GM19468 (cell line): Measurements from ENCODE around the gene CDC42SE1.
"Not testable (repeated sequence)": the region's sequence is repeated elsewhere in the genome, so short reads cannot be mapped to it uniquely, and the experiment has no call there.

ENCODE experiments used
- ATAC-seq: cut with Tn5 transposase; IDR thresholded peaks from one replicate; pipeline ENCODE4 v1.9.1; 2021; ENCODE audit warnings: mild to moderate bottlenecking, moderate library complexity, moderate number of reproducible peaks; ENCODE audit not compliant: unreplicated experiment; ENCODE audit errors: extremely low read depth

CDC42SE1 gene, protein sequence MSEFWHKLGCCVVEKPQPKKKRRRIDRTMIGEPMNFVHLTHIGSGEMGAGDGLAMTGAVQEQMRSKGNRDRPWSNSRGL

DNA sequence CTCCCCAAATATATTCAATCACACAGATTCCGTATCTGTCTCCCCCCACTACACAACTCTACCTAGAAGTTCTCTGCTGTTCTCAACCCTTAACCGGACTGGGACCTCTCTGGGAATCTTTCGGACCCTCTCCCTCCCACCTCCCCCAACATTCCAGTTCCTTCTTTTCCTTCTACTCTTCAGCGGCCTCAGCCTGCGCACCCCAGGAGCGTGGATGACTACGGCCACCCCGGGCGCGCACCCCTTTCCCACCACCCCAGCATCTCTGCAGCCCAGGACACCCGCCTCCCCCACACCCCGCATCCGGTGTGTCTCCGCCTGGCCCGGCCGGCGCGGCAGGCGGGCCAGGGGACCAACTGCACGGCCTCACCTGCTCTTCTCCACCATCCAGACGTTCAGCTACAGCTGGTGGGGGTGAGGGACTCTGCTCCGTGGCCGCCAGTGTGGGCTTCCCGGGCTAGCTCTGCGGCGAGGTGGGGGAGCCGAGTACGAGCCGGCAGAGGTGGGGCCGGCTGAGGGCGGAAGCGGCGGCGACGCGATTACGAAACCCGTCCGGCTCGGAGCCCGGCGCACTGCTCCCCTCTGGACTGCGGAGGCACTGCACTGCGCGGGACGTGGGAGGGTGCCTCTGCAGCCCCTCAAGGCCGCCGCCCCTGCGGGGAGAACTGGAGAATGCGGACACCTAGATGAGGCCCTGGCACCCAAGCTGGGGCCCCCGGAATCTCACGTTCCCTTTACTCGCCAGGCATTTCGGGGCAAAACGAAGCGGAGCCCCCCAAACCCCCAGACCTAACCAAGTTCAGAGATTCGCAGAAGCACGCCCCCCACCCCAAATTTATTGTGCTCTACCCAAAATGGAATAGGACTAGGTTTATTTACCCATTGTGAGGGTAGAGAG is at the start of gene CDC42SE1:
CDC42SE1 (minus strand) TSS at position 514 of the 898 bp plus-strand sequence. CDS start 3,892 bp downstream, outside the sequence.
- peak; percentile 63 for ATAC-seq

DNA sequence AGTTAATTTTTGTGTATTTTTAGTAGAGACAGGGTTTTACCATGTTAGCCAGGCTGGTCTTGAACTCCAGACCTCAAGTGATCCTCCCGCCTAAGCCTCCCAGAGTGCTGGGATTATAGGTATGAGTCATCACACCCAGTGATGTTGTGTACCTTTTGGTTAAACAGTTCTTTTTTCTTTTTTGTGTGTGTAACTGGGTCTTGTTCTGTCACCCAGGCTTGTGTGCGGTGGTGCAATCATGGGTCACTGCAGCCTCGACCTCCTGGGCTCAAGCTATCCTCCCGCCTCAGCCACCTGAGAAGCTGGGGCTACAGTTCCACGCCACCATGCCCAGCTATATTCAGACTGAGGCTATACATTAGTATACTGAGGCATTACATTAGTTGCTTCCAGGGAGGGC is 48.9 kb upstream of the CDC42SE1 start:
- no peak for ATAC-seq

DNA sequence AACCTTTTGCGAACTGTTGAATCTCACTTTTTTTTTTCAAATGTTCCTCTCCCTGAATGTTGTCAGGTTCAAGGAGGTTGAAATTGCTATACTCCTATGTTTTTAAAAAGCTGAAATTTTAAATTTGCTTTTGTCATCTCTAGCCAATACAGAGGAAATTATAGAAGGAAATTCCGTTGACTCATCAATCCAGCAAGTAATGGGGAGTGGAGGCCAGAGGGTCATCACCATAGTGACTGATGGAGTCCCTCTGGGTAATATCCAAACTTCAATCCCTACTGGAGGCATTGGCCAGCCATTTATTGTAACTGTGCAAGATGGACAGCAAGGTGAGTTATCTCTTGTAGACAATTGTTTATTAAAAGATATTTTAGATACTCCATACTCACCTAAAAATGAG is 47.5 kb upstream of the CDC42SE1 start:
- ATAC-seq = no peak

DNA sequence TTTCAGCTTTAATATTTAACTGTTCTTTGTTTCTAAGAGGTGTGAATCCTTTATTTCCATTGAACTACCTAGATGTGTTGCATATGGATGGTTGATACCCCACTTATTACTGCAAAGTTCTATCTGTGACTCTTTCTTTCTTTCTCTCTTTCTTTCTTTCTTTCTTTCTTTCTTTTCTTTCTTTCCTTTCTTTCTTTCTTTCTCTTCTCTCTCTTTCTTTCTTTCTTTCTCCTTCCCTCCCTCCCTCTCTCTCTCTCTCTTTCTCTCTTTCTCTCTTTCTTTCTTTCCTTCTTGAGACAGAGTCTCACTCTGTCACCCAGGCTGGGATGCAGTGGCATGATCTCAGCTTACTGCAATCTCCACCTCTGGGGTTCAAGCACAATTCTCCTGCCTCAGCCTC is 45.2 kb upstream of the CDC42SE1 start:
- ATAC-seq = no peak

DNA sequence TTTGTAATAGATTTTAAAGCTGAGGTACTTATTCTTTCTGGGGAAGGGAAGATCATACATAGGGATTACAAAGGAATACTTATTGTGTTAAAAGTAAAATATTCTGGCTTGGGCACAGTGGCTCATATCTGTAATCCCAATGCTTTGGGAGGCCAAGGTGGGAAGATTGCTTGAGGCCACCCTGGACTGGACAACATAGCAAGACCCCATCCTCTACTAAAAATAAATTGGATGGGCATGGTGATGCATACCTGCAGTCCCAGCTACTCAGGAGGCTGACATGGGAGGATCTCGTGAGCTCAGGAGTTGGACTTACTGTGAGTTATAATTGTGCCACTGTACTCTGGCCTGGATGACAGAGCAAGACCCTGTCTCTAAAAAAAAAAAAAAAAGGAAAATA is 38.7 kb upstream of the CDC42SE1 start:
- ATAC-seq = no peak

DNA sequence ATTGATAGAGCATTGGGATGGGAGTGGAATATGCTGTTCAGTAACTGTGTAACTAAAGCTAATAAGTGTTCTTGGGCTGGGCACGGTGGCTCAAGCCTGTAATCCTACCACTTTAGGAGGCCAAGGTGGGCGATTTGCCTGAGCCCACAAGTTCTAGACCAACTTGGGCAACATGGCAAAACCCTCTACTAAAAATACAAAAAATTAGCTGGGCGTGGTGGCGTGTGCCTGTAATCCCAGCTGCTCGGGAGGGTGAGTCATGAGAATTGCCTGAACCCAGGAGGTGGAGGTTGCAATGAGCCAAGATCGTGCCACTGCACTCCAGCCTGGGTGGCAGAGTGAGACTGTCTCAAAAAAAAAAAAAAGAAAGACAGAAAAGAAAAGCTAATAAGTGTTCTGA is 38.0 kb upstream of the CDC42SE1 start:
- not testable (repeated sequence) for ATAC-seq

DNA sequence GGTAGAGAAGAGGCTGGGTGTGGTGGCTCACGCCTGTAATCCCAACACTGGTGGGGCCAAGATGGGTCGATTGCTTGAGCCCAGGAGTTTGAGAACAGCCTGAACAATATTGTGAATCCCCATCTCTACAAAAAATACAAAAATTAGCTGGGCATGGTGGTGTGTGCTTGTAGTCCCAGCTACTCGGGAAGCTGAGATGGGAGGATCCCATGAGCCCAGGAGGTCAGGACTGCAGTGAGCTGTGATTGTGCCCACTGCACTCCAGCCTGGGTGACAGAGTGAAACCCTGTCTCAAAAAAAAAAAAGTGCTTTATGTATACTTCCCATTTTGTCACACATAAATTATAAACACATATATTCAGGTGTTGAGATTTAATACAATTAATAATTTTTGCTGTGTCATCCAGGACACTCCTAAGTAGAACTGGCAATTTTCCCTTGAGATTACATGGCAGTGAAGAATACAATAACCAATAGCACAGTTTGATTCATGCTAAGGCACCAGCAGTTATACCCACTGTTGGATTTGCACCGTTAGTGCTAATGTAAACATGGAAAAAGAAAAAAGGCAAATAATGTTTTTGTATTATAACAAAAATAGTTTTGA is 26.6 kb upstream of the CDC42SE1 start:
- no peak for ATAC-seq

DNA sequence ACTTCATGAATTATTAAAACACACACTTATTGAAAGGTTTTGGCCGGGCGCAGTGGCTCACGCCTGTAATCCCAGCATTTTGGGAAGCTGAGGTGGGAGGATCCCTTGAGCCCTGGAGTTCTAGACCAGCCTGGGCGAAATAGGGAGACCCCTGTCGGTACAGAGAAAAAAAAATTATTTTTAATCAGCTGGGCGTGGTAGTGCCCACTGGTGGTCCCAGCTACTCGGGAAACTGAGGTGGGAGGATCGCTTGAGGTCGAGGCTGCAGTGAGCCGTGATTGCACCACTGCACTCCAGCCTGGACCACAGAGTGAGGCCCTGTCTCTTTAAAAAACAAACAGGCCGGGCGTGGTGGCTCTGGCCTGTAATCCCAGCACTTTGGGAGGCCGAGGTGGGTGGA is 12.8 kb upstream of the CDC42SE1 start:
- ATAC-seq = no peak

DNA sequence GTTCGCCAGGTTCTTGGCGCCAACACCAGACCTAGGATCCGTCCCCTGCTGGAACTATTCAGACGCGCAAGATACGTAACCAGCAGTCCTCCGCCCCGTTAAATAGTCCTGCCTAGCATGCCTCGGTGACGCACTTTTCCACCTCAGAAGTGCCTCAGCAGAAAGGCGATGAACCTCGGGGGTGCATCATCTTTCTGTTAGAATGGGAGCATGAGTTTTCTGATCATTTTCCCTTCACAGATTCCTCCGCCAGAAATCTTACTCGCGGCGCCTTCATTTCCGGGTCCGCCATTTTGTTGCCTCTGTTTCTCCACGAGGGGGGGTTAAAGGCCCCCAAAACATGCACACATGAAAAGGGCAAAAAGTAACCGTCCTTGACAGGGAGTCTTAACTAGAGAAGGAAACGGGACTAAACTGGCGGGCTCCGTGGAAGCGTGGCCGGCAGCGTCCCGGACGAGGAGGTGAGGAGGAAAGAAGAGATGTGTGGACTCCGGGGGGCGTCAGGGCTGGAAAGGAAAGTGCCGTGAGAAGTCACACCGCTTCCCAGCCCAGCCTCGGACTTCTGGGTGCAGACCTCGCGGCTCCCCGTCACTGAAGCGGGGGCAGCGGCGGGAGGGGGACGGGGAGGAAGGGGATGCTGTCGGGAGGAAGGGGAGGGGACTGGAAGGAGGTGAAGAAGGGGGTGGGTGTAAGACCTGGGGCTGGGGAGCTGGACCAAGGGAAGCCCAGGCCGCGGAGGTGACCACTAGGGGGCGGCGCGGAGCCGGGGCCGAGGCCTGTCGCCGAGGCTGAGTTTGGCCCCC is 11.3 kb upstream of the CDC42SE1 start, which contains the start of gene GABPB2:
GABPB2 (plus strand) TSS at position 288 of the 803 bp plus-strand sequence. CDS start 17,429 bp downstream, outside the sequence.
- peak; percentile 23 for ATAC-seq

DNA sequence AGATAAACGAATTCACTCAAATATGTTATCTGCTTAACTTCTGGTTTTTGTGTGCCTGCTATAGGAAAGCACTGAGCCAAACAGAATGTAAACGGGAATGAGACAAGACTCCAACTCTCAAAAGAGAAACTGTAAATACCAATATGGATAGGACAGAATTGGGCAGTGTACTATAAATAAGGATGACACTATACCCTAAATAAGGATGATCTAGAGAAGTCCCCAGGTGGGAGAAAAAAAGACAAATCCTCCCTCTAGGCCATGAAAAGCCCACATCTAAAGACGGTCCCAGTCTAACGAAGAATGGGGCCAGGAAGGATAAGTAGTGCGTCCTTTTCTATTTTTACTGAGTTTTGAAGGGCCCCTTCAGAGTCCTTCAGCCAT is 9.7 kb upstream of the CDC42SE1 start:
- ATAC-seq = no peak

DNA sequence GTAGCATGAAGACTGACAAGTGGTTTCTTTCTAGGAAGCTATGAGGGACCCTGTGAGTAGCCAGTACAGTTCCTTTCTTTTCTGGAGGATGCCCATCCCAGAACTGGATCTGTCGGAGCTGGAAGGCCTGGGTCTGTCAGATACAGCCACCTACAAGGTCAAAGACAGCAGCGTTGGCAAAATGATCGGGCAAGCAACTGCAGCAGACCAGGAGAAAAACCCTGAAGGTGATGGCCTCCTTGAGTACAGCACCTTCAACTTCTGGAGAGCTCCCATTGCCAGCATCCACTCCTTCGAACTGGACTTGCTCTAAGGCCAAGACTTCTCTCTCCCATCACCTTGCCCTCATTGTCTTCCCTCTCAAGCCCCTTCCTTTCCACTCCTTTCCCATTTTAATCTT is 7.8 kb upstream of the CDC42SE1 start:
- no peak for ATAC-seq

DNA sequence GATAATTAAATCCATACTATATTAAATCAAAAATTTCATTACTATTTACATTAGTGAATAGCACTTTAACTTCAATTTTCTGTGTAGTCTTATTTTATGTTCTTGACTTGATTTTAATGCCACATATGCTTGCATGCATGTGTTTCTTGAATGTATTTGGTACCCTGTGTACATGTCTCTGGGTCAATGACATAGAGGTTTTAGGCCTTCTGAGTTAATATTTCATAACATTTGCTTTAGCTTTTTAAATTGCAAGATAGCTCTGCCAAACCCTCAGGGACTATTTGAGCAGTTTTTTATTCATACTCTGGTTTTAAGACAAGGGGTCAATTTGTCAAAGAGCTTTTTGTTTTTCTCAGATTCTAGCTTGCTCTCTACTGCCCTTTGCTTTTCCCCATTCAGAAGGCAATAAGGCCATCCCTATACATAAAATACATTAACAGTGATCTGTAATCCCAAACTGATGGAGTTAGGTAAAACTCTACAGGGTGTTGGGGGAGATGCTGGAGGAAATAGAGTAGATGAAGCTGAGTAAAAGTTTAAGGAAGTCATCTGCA is 5.7 kb upstream of the CDC42SE1 start:
- ATAC-seq = no peak

DNA sequence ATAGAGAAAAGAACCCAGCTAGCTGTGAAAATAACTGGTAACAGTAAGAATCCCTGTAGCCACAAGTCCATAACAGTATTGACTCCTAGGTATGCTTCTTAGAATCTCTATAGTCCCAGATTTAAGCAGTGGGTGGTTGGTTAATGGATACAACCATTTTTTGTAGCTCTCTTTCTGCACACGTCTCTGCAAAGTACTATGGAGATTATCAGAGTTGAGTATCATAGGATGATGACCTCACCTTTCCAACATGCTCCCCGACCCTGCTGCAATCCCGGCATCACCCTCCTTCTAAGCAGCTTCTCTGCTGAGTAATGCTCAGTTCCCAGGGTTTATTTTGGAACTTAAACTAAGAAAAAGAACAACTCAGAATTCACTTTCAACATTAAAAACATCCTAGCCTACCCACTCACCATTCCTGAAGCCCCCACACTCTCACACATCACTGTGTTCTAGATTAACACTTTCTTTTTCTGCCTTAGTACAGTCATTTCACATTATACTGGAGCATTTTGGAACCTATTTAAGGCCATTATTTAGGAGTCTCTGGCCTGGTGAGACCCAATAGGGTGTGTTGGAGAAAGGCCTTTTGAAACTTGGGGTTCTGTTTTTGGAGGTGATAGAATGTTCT is 3.4 kb upstream of the CDC42SE1 start:
- ATAC-seq = no peak

DNA sequence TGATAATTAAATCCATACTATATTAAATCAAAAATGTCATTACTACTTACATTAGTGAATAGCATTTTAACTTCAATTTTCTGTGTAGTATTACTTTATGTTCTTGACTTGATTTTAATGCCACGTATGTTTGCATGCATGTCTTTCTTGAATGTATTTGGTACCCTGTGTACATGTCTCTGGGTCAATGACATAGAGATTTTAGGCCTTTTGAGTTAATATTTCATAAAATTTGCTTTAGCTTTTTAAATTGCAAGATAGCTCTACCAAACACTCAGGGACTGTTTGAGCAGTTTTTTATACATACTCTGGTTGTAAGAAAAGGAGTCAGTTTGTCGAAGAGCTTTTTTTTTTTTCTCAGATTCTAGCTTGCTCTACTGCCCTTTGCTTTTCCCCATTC is 2.3 kb upstream of the CDC42SE1 start:
- no peak for ATAC-seq

DNA sequence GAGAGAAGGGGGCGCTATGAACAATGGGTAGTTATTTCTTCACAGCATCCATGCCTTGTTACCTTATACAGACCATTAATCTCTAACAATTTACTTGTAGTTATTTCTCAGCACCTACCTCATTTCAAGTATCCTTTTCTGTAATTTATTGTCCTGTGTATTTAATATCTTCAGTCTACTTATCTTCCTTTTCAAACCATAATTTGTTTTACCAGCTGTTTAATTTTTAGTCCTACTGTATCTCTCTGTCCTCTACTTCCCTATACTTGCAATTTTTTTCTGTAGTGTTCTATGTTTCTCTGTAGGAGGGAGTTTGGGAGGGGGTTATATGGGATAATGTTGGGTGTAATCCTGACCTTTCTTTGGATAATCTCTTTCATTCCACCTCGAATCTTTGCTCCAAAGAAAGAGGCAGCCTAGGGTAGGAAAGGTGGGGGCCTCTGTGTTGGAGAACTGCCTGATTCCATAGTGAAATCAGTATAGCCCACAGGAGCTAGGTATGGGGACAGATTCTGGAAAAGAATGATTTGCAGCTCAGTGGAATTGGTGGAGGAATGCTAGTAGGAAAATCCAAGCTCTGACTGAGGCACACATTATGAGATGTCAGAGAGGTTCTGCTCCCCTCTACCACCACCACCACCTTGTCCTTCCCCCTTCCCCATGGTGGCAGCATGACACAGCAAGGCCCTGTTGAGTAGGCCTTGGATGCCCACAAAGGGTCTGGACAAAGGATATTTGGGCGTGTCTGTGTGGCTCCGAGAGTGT is 1.4 kb upstream of the CDC42SE1 start:
- ATAC-seq = no peak

DNA sequence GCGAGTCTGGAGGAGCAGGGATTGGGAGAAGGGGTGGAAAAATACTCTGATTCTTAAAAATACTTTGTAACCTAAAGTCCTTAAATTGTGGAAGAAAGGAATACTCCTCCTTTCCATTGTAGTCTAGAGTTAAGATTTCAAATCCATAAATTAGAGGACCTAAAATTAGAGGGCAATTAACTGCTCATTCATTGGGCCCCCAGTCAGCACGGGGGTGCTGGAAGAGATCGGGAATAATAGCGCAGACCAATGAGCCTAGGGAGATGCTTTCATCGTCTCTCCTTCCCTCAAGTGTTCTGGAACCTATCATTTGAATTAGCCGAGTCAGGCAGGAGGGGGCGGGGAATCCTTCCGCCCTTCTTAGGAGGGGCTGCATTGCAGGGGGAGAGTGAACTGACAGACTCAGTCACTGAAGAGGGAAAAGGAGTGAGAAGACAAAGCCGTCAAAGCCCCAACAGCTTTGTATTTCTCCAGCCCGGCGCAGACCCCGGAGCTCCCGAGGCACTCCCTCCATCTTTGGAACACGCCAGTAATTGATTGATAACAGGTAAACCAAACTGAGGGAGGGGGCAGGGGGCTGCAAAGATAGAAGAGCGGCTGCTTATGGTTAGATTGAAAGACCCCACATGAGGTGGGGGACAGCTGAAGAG is 710 bp upstream of the CDC42SE1 start, which contains the start of gene MLLT11:
MLLT11 (plus strand) TSS at position 391 of the 650 bp plus-strand sequence. CDS start 6,828 bp downstream, outside the sequence.
- ATAC-seq = no peak

DNA sequence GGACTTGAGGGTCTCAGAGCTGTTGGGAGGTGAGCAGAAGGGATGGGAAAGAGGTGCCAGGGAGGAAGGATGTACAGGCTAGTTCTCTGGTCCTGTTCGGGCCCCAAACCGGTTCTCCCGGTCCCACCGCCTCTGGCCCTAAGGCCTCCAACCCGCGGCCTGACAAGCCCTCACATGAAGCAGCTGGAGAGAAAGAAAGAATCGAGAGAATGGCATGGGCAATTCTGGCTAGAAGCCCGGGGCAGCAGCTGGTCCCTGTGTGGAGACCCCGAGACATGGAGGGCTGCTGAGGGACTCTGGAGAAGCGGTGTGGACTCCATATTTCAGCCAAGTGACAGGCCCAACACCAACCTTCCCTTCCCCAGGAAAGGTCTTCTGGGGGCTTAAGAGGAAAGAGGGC is 730 bp downstream of the CDC42SE1 start:
- ATAC-seq = no peak

DNA sequence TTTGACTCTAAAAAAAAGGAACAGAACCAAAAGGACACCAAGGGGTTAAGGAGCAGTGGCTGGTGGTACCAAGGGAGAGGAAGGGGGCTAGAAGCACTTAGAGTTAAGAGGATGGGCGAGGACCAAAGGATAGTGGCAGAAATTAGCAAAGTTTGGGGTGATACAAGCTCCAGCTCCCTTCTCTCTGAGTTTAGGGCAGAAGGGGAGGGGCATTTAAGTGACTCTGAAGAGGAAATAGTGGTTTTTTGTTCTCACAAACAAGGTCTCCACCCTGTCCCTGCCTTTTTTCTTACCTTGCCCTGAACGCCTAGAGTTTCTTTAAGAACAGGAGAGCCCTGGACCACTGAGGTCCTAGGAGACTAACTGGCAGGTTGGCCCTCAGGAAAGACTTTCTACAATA is 3.3 kb downstream of the CDC42SE1 start:
- no peak for ATAC-seq
